ENCODE results near the gene EMC7. TPM values are rescaled to one million over a fixed set of nuclear protein-coding genes. Genes with fewer than 3 reads are reported as not detected.
A peak's percentile ranks its signal among the peaks of the same experiment; 100 is the strongest.

Gene EMC7
- total and polyA plus RNA-seq, 2 of the 4 experiments (the other 2 are of a cell fraction) = 46.6 to 76.4 TPM

DNA sequence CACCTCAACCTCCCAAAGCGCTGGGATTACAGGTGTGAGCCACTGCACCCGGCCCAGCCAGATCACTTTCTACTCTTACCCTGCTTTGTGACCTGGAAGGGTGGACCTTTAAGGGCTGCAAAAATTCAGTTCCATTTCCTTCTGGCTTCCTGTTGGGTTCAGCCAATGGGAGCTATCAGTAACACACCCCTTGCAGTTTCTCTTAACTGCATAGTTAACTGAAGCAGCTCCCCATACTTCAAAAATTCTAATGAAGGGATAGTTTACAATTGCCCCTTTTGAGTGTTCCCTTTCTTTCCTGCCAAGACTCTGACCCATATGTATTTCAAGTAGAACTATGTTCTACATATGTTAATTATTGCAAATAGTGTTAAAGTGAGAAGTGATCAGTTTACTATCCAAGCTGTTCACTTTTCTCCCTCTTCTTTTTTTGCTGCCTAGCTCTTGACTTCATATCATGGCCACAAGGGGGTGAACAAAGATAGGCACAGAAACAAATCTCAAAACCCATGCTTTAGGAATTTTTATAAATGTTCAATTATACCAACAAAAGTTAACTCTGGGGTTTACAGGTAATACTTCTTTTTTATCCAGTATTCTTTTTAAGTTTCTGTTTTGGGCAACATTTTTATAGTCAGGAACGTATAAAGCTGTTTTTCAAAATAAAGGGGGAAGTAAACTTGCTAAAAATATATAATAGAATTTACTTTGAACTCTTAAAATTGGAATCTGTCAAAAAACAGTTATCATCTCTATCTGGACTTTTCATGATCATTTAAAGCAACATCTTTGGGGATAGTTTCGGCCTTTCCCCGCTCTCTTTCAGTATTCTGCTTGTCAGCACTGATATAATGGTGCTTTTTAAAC, 8.4 kb upstream of the EMC7 start:
- no peaks in the 10 kb centered on the region; the same call in 1 of the 2 replicates for H3K4me1 ChIP-seq (ENCODE audit: control insufficient read depth, insufficient read depth, low read length)
- H3K9me1 ChIP-seq (ENCODE audit: insufficient read depth, low read length) = no peaks in the 10 kb centered on the region
- ChIA-PET POLR2A (ENCODE audit: unreplicated experiment) (no interaction called here), CTCF (interaction anchor here (0.5 to 3.4 kb wide), 15 partner anchors 8 to 477 kb away, joined by 3 to 32 read pairs (median 4); partner anchors contain the start of genes EMC7, KATNBL1, LPCAT4 and PGBD4)
- no peaks in the 10 kb centered on the region for H3K36me3 ChIP-seq (ENCODE audit: control insufficient read depth, insufficient read depth, low read length)
- H2AK9ac ChIP-seq (replicated peaks; ENCODE audit: low read depth, low read length, poor library complexity) = no peak overlapping the region
- H3K79me1 ChIP-seq (ENCODE audit: low read depth in 1 of 2, low read length in 2 of 2) = no peaks in the 10 kb centered on the region
- no peak overlapping the region for H3K23ac ChIP-seq (ENCODE audit: low read depth, low read length)
- no peaks in the 10 kb centered on the region for H3K27me3 ChIP-seq (ENCODE audit: control insufficient read depth, insufficient read depth, low read length)
- dilution Hi-C loops (cut with HindIII; ENCODE audit: low sequenced_read_pairs, unreplicated experiment) = no loop called here
- no peak overlapping the region for H2BK5ac ChIP-seq (ENCODE audit: low read depth, low read length, poor library complexity, severe bottlenecking)
- H4K20me1 ChIP-seq (ENCODE audit: insufficient read depth, low read length) = no peaks in the 10 kb centered on the region
- no peak overlapping the region for H4K5ac ChIP-seq (ENCODE audit: low read depth, low read length)
- TF ChIP-seq SMC3 (IDR thresholded peaks at IDR 0.05; ENCODE audit: low read depth, low read length) = peak; percentile 91
- no peak for TF ChIP-seq MAFK (IDR thresholded peaks at IDR 0.05; ENCODE audit: low read depth, low read length)
- no peak for TF ChIP-seq RCOR1 (IDR thresholded peaks at IDR 0.05; ENCODE audit: insufficient replicate concordance, low read length)
- TF ChIP-seq, protein P1, sequence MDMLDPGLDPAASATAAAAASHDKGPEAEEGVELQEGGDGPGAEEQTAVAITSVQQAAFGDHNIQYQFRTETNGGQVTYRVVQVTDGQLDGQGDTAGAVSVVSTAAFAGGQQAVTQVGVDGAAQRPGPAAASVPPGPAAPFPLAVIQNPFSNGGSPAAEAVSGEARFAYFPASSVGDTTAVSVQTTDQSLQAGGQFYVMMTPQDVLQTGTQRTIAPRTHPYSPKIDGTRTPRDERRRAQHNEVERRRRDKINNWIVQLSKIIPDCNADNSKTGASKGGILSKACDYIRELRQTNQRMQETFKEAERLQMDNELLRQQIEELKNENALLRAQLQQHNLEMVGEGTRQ (IDR thresholded peaks at IDR 0.05; ENCODE audit: low read depth, low read length) = no peak
- peak; percentile 88 for TF ChIP-seq RAD21 (IDR thresholded peaks at IDR 0.05; ENCODE audit: low read length)
- TF ChIP-seq CHD1 (IDR thresholded peaks at IDR 0.05; ENCODE audit: low read depth, low read length) = no peak
- TF ChIP-seq POLR2A (IDR thresholded peaks at IDR 0.05; ENCODE audit: low read depth, low read length) = no peak
- TF ChIP-seq, protein P2, sequence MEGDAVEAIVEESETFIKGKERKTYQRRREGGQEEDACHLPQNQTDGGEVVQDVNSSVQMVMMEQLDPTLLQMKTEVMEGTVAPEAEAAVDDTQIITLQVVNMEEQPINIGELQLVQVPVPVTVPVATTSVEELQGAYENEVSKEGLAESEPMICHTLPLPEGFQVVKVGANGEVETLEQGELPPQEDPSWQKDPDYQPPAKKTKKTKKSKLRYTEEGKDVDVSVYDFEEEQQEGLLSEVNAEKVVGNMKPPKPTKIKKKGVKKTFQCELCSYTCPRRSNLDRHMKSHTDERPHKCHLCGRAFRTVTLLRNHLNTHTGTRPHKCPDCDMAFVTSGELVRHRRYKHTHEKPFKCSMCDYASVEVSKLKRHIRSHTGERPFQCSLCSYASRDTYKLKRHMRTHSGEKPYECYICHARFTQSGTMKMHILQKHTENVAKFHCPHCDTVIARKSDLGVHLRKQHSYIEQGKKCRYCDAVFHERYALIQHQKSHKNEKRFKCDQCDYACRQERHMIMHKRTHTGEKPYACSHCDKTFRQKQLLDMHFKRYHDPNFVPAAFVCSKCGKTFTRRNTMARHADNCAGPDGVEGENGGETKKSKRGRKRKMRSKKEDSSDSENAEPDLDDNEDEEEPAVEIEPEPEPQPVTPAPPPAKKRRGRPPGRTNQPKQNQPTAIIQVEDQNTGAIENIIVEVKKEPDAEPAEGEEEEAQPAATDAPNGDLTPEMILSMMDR (conservative IDR thresholded peaks at IDR 0.05; ENCODE audit: low read depth, low read length) = peak; percentile 85
- TF ChIP-seq BHLHE40 (IDR thresholded peaks at IDR 0.05; ENCODE audit: low read depth, low read length) = no peak
- TF ChIP-seq MAZ (IDR thresholded peaks at IDR 0.05; ENCODE audit: borderline replicate concordance, low read depth, low read length) = no peak
- TF ChIP-seq, protein P3, sequence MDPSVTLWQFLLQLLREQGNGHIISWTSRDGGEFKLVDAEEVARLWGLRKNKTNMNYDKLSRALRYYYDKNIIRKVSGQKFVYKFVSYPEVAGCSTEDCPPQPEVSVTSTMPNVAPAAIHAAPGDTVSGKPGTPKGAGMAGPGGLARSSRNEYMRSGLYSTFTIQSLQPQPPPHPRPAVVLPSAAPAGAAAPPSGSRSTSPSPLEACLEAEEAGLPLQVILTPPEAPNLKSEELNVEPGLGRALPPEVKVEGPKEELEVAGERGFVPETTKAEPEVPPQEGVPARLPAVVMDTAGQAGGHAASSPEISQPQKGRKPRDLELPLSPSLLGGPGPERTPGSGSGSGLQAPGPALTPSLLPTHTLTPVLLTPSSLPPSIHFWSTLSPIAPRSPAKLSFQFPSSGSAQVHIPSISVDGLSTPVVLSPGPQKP (IDR thresholded peaks at IDR 0.05; ENCODE audit: borderline replicate concordance, low read depth, low read length) = no peak
- TF ChIP-seq MXI1 (IDR thresholded peaks at IDR 0.05; ENCODE audit: borderline replicate concordance, low read depth, low read length) = no peak
- TF ChIP-seq FOS (IDR thresholded peaks at IDR 0.05; ENCODE audit: low read depth, low read length) = no peak
- TF ChIP-seq NFE2L2 (IDR thresholded peaks at IDR 0.05; ENCODE audit: low read depth, low read length) = no peak
- DNase-seq = peak; percentile 60
- H3K14ac ChIP-seq (replicated peaks; ENCODE audit: low read depth, low read length) = no peak overlapping the region
- H2BK20ac ChIP-seq (ENCODE audit: low read depth, low read length) = no peak overlapping the region
- no peaks in the 10 kb centered on the region for H3K9me3 ChIP-seq (ENCODE audit: control insufficient read depth, insufficient read depth, low read length)
- no peak overlapping the region for H2BK120ac ChIP-seq (ENCODE audit: low read depth, low read length)
- BruUV-seq (replicated peaks) = no TSS peak
- no peak overlapping the region for H3K27ac ChIP-seq (ENCODE audit: insufficient read depth, low read length)
- H2BK15ac ChIP-seq (ENCODE audit: low read depth, low read length) = no peak overlapping the region
- peak; percentile 86 for ATAC-seq (ENCODE audit: low read depth)
- no CpG with 5 or more reads among the region's 5 CpGs for WGBS, 2 experiments (ENCODE audit: extremely low coverage in 2 of 2, insufficient read length in 1 of 2)
- no peak overlapping the region for H4K8ac ChIP-seq (ENCODE audit: low read depth in 2 of 2, low read length in 2 of 2)
- no peak overlapping the region for H3K56ac ChIP-seq (ENCODE audit: extremely low read depth, insufficient read depth, low read length)
- no peak overlapping the region for H3K4me3 ChIP-seq (ENCODE audit: insufficient read depth, low read depth, low read length)
- H3K9ac ChIP-seq (ENCODE audit: low read depth, low read length) = no peak overlapping the region
- no peak overlapping the region for H2AK5ac ChIP-seq (ENCODE audit: low read depth, low read length)
- no peak overlapping the region for H3K4me2 ChIP-seq (ENCODE audit: low read depth, low read length)
- H4K91ac ChIP-seq (ENCODE audit: insufficient read depth, low read depth, low read length) = no peak overlapping the region
- H3K18ac ChIP-seq (ENCODE audit: low read depth, low read length) = no peak overlapping the region
- intact Hi-C loops (cut with micrococcal nuclease) = loop anchor here (1.0 to 2.0 kb wide), 3 partner anchors 100 to 479 kb away; partner anchors contain the start of genes KATNBL1 and LPCAT4
- in situ Hi-C loops (cut with MboI; ENCODE audit: low sequenced_read_pairs) = loop anchor here (10.0 to 25.0 kb wide), 2 partner anchors 255 to 477 kb away; partner anchors contain the start of genes GOLGA8B and LPCAT4
- no peak overlapping the region for H3K4ac ChIP-seq (ENCODE audit: low read depth, low read length)
- no peak overlapping the region for H2AFZ ChIP-seq (replicated peaks; ENCODE audit: low read length, poor library complexity)
